HG02678 (cell line): ENCODE measurements around the gene TPCN2.

Experiments used
- ATAC-seq: cut with Tn5 transposase; IDR thresholded peaks from one replicate; pipeline ENCODE4 v1.9.1; 2021; ENCODE audit warnings: mild to moderate bottlenecking, moderate library complexity; ENCODE audit not compliant: unreplicated experiment

TPCN2 gene

DNA sequence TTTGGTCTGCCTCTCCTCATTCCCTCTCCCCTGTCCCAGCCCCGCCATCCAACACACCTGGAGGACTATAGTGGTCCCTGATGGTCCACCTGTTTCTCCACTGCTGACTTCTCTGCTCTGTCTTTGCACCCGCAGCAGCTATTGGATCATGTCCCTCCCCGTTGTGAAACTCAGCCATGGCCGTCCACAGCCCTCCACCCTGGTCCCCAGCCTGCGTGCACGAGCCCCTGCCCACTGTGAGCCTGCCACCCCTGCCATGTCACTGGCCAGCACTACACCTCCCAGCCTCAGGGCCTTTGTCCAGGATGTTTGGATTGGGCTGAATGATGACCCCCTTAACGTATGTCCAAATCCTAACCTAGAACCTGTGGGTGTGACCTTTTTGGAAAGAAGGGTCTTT, 59.3 kb downstream of the TPCN2 start:
- ATAC-seq: no peak

DNA sequence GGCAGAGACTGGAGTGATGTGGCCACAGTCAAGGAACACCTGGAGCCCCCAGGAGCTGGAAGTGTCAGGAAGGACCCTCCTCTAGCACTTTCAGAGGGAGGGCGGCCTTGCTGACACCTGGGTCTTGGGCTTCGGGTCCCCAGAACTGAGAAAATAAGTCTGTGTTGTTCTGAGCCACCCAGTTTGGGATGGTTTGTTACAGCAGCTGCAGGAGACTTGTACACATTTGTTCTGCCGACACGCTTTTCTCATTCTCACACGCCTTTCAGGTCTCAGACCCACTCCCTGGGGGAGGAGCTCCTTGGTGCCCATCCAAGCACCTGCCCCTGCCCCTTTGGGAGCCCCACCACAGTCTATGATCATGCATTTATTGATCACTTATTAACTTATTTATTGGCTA, 59.8 kb downstream of the TPCN2 start:
- no peak for ATAC-seq

DNA sequence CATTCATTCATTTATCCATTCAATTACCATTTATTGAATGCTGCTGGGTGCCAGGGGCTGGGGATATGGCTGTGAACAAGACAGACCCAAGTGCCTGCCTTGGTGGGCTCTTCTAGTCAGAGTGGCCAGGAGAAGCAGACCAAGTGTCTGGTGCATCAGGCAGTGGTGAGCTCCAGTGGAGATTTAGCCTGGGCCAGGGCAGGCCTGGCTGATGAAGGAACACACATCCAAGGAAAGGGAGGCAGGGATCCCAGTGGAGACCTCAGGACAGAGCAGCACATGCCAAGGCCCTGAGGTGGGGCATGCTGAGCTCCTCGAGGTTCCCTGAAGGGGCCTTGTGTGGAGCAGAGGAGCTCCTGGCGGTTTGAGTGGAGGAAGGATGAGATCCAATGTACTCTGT, 60.4 kb downstream of the TPCN2 start:
- no peak for ATAC-seq

DNA sequence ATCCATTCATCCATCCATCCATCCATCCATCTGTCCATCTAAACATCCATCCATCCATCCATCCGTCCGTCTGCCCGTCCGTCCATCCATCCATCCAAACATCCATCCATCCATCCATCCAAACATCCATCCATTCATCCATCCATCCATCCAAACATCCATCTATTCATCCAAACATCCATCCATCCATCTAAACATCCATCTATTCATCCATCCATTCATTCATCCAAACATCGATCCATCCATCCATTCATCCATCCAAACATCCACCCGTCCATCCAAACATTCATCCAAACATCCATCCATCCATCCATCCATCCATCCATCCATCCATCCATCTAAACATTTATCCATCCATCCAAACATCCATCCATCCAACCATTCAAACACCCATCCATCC, 61.7 kb downstream of the TPCN2 start:
- ATAC-seq: no peak

DNA sequence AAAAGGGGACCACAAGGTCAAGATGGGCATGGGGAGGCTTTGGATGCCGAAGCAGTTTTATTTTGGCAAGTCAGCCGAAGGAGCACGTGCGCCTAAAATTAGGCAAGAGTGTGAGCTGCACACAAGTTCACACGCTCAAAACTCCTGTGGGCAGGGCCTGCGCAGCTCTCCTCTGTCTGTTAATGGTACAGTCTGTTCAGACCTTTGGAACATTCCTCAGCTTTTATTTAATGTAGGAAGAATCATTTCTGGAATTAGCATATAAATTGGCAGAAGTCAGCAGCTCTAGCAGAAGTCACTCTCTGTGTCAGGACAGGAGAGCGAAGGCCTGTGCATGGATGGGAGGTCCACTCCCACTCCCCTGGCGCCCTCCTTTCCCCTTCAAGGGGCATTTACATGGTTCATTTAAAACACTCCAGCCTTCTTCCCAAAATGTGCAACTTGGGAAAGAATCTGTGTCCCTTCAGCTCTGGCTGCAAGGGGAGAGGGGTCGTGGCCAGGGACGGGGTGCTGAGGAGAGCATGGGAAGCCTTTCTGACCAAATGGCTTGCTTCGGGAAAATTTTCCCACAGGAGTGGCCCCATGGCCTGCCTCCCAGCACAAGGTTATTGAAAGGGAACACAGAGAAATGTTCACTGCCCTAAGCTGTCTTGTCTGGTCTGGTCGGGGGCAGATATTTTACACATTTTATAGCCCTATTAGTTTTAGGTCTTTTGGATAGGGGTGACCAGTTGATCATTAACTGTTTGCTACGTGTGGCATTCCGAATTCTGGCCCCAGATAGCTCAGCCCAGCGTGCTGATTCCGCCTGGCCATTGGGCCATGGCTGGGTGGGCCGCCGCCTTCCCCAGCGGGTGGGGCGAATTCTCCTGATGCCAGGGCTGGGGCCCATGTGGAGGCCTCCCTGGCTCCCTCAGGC, 63.2 kb downstream of the TPCN2 start:
- ATAC-seq: no peak

DNA sequence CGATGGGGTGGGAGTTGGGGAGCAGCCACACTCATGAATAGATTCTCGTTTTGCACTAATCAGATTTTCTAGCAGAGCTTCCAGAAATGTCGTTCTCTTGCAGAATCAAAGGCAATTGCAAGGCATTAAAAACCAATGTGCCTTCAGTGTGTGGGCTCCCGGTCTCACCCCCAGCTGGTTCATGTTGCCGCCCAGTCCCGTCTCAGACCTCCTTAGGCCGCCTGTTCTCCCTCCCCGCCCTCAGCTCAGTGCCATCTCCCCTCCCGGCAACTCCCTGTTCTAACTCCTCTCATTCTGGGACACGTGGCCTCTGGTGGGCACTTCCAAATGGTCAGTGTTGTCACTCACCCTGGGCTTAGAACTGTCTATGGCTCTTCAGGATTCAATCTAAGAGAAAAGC, 64.5 kb downstream of the TPCN2 start:
- ATAC-seq: no peak

DNA sequence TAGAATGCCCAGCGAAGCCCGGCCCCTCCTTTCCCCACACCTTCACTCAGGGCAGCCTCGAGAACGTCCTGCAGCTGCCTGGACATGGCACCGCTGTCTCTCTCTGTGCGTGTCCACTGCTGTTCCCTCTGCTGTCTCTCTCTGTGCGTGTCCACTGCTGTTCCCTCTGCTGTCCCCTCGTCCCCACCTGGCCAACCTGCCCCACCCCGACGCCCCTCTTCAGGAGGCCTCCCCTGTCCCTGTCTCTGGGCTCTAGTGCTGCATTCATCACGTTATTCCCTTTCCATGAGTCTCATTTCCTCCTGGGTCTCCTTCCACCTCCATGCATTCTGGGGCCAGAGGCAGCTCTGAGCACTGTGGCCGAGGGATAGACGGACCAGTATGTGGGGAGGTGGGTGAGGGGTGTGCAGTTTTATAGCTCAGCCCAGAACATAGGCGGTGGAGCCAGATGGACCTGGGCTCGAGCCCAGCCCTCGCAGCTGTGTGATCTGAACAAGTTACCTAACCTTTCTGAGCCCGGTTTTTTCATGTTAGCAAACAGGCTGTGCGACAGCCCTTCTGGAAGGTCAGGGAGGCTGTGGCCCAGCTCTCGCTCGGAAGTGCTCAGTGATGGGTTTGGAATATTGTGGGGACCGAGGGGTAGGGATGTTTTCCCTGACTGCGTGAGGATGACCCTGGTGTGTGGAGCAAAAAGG, 65.1 kb downstream of the TPCN2 start:
- no peak for ATAC-seq

DNA sequence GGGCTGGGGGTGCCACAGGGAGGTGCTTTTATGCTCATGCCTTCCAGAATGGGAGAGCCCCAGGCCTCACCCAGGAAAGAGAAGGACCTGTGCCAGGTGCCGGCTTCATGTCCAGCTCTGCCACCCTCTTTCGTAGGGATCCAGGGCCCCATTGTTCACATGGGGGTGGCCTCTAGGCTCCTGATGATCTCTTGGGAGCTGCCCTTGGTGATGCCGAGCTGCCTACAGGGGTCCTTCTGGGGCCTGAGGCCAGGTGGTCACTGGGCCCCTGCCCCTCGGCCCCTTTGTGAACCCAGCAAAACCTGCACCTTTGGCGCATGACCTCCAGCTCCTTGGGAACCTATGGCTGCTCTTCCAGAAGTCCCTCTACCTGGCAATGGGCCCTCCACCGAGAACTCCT, 65.6 kb downstream of the TPCN2 start:
- no peak for ATAC-seq

DNA sequence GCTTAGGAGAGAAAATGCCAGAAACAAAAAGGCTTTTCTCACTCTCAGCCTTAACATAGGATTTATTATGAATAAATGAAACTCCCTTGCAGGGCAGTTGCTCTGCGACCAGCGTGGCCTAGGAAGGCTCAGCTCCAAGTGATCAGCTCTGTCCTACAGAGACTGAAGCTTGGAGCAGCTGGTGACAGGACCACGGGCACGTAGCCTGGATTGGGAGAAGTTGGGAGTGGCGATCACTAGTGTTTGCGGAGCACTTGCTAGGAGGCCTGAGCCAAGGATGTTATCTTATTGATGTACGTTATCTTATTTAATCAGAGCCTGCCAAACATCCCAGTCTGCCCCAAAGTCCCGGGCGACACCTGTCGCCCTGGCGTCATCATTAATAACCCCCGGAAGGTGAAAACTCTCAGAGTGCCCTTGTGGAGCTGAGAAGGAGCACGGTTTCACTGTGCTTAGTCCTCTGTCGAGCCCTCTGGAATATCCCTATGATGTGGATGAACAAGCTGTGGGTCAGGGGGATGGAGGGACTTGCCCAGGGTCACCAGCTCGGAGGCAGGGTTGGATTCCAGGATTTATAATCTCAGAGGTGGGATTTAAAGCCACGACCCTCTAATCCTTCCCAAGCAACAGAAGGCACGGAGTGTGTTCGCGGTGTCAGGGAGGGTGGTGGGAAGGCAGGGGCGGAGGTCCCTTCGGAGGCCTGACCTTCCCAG, 66.2 kb downstream of the TPCN2 start:
- ATAC-seq: no peak

DNA sequence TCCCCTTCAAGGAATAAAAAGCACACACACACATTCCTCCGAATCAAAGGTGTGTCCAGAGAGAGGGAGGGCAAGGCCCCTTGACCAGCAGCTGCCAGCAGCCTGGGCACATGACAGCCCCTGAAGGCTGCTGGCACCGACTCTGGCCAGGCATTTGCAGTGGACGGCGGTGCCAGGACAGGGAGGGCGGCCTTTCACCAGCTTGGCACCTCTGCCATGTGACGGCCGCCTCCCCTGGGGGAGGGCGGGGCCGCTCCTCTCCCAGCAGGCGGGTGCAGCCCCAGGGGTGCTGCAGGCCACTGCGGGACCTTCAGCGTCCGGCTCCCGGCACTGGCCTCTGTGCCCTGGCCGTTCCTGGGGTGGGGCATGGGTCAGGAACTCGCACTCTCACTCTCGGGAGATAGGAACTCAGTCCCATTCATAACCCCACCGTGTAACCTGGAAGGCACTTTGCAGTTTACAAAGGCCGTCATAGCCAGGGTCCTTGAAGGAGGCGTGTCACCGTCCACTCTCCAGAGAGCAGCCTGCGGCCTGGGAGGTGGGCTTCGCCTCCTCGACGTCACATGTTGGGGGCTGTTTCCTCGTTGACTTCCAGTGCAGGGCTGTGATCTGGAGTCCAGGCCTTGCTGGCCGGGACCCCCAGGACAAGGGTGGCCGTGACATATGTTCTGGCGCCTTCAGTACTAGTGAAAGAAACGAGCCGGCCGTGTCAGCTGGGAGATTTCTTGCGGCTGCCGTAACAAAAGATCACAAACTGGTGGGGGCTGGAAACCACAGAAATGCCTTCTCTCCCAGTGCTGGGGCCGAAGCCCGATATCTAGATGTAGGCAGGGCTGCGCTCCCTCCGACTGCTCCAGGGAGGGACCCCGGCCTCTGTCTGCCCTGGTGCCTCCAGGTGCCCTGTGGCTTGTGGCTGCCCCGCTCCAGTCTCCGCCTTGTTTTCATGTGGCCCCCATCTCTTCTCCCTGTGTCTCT, 67.1 kb downstream of the TPCN2 start:
- ATAC-seq: no peak

DNA sequence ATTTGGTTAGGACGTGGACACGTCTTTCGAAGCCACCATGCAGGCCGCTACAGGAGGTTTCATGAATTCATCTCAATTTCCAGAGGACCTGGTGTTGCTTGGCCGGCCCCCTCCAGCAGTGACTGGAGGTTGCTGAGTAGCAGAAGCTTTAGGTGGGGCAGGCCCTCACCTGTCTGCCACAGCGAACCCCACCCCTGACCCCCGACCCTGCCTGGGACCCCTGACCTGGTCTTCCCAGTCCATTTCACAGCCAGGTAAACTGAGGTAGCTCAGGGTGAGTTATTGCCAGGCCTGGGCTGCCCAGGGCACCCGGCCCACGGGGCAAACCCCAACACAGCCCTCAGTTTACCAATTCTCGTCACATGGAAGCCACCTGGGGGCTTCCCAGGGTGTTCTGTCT, 67.9 kb downstream of the TPCN2 start:
- no peak for ATAC-seq

DNA sequence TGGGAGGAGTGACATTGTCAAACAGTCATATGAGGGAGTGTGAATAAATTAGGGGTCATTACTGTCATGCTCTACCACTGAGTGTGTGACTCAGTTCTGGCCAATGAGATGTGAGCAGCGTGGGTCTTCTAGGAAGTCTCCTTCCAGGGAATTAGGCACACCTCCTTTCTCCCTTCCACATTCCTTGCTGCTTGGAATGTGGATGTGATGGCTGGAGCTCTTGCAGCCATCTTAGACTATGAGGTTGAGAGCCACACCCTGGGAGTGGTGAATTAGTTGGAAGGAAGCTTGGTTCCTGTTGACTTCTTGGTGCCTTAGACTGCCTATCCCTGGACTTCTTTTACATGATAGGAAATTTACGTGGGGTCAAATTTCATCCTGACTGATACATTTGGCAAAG, 70.5 kb downstream of the TPCN2 start:
- no peak for ATAC-seq

DNA sequence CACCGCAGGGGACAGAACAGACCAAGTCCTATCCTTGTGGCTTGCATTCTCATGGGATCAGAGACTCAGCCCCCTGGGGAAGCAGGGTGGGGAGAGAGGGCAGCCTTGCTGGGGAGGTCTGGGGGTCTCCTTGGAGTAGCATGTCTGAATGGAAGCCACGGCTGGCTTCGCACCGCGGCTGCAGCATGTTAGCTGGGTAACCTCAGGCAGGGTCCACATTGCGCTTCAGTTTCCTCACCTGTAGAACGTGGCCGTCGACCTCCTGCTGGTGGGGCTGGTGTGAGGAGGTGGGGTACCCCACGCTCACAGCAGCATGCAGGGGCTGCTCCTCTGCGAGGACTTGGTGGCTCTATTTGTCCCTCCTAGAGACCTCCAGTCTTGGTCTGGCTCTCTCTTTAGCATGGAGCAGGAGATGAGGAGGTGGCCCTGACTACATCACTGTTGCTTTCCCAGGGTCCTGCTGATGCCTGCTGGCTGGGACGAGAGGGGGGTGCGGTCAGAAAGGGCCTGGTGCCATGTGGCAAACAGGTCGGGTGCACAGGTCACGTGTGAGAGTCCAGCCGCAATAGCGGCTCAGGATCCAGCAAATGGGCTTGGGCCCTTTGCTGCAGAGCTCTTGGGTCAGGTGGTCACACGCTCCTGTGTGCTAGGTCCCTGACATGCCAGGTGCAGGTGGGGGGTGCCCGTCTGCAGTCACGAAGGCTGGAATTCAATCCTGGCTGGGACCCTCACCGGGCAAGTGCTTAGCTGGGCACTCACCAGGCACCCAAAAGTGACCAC, 71.6 kb downstream of the TPCN2 start:
- ATAC-seq: no peak

DNA sequence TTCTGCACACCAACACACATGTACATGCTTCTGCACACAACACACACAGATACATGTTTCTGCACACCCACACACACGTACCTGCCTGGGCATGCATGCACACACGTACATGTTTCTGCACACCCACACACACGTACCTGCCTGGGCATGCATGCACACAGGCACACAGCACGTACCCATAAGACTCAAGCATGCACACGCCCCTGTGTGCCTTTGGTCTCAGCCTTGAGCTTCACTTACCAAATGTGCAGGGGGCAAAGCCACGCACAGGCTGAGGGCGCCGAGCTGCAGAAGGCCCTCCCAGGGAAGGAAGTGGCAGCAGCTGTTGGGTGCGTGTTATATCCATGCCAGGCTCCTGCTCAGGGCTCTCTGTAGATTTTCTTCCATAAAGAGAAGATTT, 72.3 kb downstream of the TPCN2 start:
- no peak for ATAC-seq

DNA sequence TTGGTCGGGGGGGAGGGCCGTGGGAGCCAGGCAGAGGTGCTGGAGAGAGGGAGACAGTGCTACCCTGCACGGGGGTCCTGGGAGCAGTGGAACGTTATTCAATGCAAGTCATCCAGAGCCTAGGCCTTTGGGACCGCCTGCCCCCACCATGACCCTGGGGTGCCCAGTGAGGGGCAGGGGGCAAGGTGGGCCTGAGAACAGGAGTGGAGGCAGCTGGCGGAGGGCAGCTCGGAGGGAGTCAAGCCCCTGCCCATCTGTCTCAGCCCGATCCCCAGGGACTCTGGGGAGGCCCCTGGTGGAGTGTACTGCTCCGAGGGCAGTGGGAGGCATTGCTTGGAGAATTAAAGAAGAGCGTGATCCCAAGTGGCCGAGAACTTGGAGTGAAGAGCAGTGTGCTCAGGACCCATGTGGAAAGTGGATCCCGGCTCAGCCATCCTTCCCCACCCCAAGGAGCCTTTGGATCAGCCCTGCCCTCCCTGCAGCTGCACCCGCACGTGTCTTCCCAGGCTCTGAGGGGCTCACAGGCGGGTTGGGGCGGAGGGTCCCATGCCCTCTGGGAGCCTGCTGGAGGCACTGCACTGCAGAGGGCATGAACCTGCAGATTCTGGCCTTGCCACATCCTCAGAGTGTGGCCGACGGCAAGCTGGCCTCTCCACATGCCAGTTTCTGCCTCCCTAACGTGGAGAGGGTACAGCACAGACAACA, 73.0 kb downstream of the TPCN2 start:
- ATAC-seq: no peak

DNA sequence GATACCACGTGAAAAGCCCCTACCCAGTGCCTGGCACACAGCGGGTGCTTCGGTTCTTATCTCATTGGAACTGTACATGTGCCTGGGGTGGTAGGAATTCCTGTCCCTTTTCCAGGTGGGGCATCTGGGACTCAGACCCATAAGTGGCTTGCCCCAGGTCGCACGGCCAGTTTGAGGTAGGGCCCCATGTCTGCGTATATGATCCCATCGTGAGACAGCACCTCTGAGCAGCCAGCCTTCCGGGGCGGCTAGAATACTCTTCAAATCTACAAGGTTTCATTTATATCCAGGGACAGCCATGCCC, 73.5 kb downstream of the TPCN2 start:
- no peak for ATAC-seq

DNA sequence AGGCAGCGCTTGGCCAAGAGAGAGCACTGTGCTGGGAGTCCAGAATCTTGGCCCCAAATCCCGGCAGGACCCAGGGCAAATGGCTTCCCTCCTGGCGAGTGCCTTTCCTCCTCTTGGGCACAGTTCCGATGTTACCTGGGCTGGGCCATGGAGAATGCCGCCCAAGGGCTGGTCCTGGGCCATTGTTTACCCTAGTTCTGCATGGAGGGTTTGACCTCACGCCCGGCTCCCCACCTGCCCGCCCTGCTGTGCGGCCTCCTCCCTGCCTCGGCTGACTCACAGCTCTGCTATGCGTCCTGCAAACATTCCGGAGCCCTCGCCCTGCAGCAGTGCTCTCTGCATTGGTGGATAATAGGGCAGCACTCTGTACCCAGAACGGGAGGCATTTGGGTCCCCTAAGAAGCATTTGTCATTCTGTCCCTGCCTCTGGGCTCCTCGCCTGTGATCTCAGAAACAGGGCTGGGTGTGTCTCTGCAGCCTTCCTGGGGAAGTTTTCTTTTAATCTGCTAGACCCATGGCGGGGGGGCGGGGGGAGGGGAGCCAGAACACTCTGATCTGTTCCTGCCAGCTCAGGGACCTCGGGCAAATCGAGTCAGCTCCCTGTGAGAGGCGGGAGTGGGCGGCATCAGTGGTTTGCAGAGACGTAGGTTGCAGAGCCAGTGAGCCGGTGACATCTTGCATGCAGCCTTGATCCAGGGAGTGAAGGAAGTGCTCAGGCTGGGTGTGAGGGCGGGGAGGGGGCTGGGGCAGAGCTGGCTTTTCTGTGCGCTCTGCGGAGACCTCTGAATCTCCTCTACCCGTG, 74.1 kb downstream of the TPCN2 start:
- no peak for ATAC-seq
